A673 (cell line): Measurements from ENCODE around the gene PLCL1. TPM values are rescaled to one million over a fixed set of nuclear protein-coding genes. Genes with fewer than 3 reads are reported as not detected.

Experiments
- BruUV-seq: library from RNA; stranded (reverse); fragments of 400-500 nt; replicated peaks from 2 replicates; lab custom pipeline; 2021; lab: Mats Ljungman, UMichigan
- CTCF ChIA-PET: fragments of 300-600 bp; sonication (Branson Sonifier 250); formaldehyde crosslinking; loops from one replicate; lab custom pipeline; 2022; ENCODE audit warnings: antibody characterized with exemption; lab: Charles Lee
- POLR2A ChIA-PET: fragments of 300-600 bp; sonication (Branson Sonifier 250); formaldehyde crosslinking; loops from one replicate; lab custom pipeline; 2022; ENCODE audit warnings: antibody characterized with exemption; ENCODE audit not compliant: low non-redundant PET; lab: Charles Lee
- DNase-seq: peaks from one replicate; pipeline ENCODE4 v3.0.0-alpha.2; 2015; ENCODE audit warnings: low spot score
- H3K27ac ChIP-seq: fragments of 200-600 bp; sonication (generic); 2 replicates; pipeline ENCODE4 v1.5.1; 2016; ENCODE audit warnings: mixed run types, low read depth, mild to moderate bottlenecking, mixed read lengths, antibody characterized with exemption, low read length; ENCODE audit not compliant: poor library complexity, severe bottlenecking
- H3K27me3 ChIP-seq: fragments of 200-600 bp; sonication (generic); replicated peaks from 2 replicates; pipeline ENCODE4 v1.6.1; 2017; ENCODE audit warnings: mixed run types, low read depth, mild to moderate bottlenecking, mixed read lengths, antibody characterized with exemption, low read length; ENCODE audit not compliant: insufficient read depth, poor library complexity
- H3K36me3 ChIP-seq: fragments of 200-600 bp; sonication (generic); 2 replicates; pipeline ENCODE4 v1.6.1; 2016; ENCODE audit warnings: mixed run types, mild to moderate bottlenecking, mixed read lengths, antibody characterized with exemption, low read length; ENCODE audit not compliant: insufficient read depth, poor library complexity, severe bottlenecking
- H3K4me1 ChIP-seq: fragments of 200-600 bp; sonication (generic); 2 replicates; pipeline ENCODE4 v1.6.1; 2017; ENCODE audit warnings: mixed run types, mild to moderate bottlenecking, mixed read lengths, antibody characterized with exemption, low read length; ENCODE audit not compliant: insufficient read depth, poor library complexity, severe bottlenecking
- H3K4me3 ChIP-seq: fragments of 200-600 bp; sonication (generic); 2 replicates; pipeline ENCODE4 v1.5.1; 2016; ENCODE audit warnings: low read depth, mixed run types, mild to moderate bottlenecking, mixed read lengths, low read length; ENCODE audit not compliant: poor library complexity, severe bottlenecking
- H3K9me3 ChIP-seq: fragments of 200-600 bp; sonication (generic); 2 replicates; pipeline ENCODE4 v1.6.1; 2016; ENCODE audit warnings: mixed run types, low read depth, mild to moderate bottlenecking, mixed read lengths, antibody characterized with exemption, low read length; ENCODE audit not compliant: poor library complexity, severe bottlenecking
- EZH2 ChIP-seq: fragments of 200-600 bp; sonication (generic); IDR thresholded peaks from 2 replicates; pipeline ENCODE4 v1.6.1; 2017; ENCODE audit warnings: borderline replicate concordance, low read depth, mild to moderate bottlenecking, mixed read lengths, antibody characterized with exemption, low read length; ENCODE audit not compliant: poor library complexity, severe bottlenecking
- intact Hi-C: fragments of 100-400 bp; cut with micrococcal nuclease; formaldehyde crosslinking; loops from one replicate; pipeline ENCODE4 v1.10.0; 2022; ENCODE audit not compliant: unreplicated experiment
- total RNA-seq: library from RNA; stranded (reverse); gene quantifications from 2 replicates; pipeline ENCODE4 v1.2.3, GENCODE V29; 2021
- TF ChIP-seq, protein P1 (sequence below): fragments of 300-800, 200-600 bp; sonication (generic); conservative IDR thresholded peaks from 2 replicates; pipeline ENCODE4 v1.5.1; 2017; ENCODE audit warnings: low read depth, mild to moderate bottlenecking, antibody characterized with exemption, low read length, moderate library complexity, mixed read lengths

The PLCL1 gene
- total RNA-seq, 1 experiment from 2014 or later: not detected

DNA sequence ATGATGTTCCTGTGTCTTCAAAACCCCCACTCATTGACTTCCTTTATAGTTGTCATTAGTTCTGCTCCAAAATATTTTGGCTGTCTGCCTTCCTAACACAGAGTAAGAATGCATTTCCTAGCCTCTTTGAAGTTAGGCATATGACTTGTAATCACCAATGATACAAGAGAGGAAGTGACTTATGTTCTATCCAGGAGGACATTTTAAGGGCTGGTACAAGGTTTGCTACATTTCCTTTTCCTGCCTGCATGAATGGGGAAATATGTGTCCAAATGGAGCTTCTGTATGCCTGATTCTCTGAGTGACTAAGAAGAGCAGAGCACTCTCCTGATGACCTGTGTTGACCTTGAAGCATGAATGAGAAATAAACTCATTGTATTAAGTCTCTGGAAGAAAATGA lies 115.1 kb downstream of the PLCL1 start:
- Histone ChIP-seq H3K9me3 (no peaks in the 10 kb centered on the region), H3K27me3 (no peaks in the 10 kb centered on the region), H3K4me1 (no peaks in the 10 kb centered on the region), H3K27ac (no peak overlapping the region), H3K36me3 (no peaks in the 10 kb centered on the region), H3K4me3 (no peak overlapping the region)
- DNase-seq: no peak
- CTCF ChIA-PET: no interaction called here
- TF ChIP-seq, protein P1, sequence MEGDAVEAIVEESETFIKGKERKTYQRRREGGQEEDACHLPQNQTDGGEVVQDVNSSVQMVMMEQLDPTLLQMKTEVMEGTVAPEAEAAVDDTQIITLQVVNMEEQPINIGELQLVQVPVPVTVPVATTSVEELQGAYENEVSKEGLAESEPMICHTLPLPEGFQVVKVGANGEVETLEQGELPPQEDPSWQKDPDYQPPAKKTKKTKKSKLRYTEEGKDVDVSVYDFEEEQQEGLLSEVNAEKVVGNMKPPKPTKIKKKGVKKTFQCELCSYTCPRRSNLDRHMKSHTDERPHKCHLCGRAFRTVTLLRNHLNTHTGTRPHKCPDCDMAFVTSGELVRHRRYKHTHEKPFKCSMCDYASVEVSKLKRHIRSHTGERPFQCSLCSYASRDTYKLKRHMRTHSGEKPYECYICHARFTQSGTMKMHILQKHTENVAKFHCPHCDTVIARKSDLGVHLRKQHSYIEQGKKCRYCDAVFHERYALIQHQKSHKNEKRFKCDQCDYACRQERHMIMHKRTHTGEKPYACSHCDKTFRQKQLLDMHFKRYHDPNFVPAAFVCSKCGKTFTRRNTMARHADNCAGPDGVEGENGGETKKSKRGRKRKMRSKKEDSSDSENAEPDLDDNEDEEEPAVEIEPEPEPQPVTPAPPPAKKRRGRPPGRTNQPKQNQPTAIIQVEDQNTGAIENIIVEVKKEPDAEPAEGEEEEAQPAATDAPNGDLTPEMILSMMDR: no peak
- TF ChIP-seq EZH2: no peak
- intact Hi-C loops: no loop called here
- POLR2A ChIA-PET: no interaction called here
- BruUV-seq: no TSS peak

DNA sequence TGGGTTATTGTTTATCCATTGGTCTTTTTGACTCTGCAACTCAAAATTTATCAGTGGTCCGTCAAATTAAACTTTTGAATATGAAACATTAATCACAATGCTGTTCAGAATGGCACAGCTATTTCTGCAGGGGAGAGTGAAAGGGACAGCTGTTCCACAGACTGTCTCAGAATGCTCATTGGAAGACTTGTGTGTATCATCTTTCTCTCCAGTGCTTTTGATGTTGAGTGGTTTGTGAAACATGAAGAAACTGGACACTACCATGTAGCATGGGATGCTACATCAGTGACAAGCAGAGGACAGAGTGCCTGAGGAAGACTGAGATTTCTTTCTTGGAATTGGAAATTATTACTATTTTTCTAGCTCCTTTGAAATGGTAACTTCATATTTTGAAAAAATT lies 115.7 kb downstream of the PLCL1 start:
- TF ChIP-seq, protein P1: no peak
- TF ChIP-seq EZH2: no peak
- ChIA-PET CTCF (no interaction called here), POLR2A (no interaction called here)

DNA sequence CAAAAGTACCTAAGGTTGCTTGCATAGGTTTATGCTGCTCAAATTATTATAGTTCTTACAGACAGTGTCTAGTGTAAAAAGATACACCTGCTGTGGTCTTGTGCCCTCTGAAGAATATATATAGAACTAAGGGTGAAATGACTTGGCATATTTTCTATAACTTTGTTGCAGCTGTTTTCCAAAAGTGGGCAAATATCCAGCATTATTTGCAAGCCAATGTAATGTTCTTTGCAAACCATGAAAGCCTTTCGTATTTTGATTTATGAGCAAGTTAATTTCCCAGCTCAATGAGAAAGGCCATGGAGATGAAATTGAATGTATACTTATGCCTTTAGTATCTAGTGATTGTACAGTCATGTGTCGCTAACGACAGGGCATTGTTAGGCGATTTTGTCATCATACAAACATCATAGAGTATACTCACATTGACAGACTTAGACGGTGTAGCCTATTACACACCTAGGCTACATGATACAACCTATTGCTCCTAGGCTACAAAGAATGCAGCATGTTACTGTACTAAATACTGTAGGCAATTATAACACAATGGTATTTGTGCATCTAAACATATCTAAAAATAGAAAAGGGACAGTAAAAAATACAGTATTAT lies 116.3 kb downstream of the PLCL1 start:
- no peak for DNase-seq
- Histone ChIP-seq H3K36me3 (no peaks in the 10 kb centered on the region), H3K4me3 (no peak overlapping the region), H3K27me3 (no peaks in the 10 kb centered on the region), H3K27ac (no peak overlapping the region), H3K9me3 (no peaks in the 10 kb centered on the region), H3K4me1 (no peaks in the 10 kb centered on the region)
- intact Hi-C loops: no loop called here
- TF ChIP-seq, protein P1: no peak
- no peak for TF ChIP-seq EZH2
- POLR2A ChIA-PET: no interaction called here
- BruUV-seq: no TSS peak
- CTCF ChIA-PET: no interaction called here

More for the DNA sequence above, 115.7 kb downstream of the PLCL1 start:
- BruUV-seq: no TSS peak
- Histone ChIP-seq H3K9me3 (no peaks in the 10 kb centered on the region), H3K27me3 (no peaks in the 10 kb centered on the region), H3K4me1 (no peaks in the 10 kb centered on the region), H3K36me3 (no peaks in the 10 kb centered on the region), H3K27ac (no peak overlapping the region), H3K4me3 (no peak overlapping the region)
- intact Hi-C loops: no loop called here
- DNase-seq: no peak
